Panc1 (cell line): ENCODE measurements around the gene HOXB5.
A peak's percentile ranks its signal among the peaks of the same experiment; 100 is the strongest.

Experiments used
- POLR2AphosphoS5 ChIP-seq: IDR thresholded peaks from 2 replicates; pipeline ENCODE4 v1.6.1; 2012; ENCODE audit warnings: mild to moderate bottlenecking, low read depth, low read length, moderate library complexity
- REST ChIP-seq, 2 experiments: IDR thresholded peaks; 2 replicates each; pipeline ENCODE4 v1.6.1; 2011 to 2012; ENCODE audit warnings: low read depth in 2 of 2, control low read depth in 1 of 2, low read length in 1 of 2, mild to moderate bottlenecking in 1 of 2, moderate library complexity in 1 of 2; ENCODE audit not compliant: insufficient read depth in 1 of 2
- TF ChIP-seq, protein P1 (sequence below): fragments of 450-650 bp; IDR thresholded peaks from 2 replicates; pipeline ENCODE4 v1.5.1; 2017; ENCODE audit warnings: mild to moderate bottlenecking

DNA sequence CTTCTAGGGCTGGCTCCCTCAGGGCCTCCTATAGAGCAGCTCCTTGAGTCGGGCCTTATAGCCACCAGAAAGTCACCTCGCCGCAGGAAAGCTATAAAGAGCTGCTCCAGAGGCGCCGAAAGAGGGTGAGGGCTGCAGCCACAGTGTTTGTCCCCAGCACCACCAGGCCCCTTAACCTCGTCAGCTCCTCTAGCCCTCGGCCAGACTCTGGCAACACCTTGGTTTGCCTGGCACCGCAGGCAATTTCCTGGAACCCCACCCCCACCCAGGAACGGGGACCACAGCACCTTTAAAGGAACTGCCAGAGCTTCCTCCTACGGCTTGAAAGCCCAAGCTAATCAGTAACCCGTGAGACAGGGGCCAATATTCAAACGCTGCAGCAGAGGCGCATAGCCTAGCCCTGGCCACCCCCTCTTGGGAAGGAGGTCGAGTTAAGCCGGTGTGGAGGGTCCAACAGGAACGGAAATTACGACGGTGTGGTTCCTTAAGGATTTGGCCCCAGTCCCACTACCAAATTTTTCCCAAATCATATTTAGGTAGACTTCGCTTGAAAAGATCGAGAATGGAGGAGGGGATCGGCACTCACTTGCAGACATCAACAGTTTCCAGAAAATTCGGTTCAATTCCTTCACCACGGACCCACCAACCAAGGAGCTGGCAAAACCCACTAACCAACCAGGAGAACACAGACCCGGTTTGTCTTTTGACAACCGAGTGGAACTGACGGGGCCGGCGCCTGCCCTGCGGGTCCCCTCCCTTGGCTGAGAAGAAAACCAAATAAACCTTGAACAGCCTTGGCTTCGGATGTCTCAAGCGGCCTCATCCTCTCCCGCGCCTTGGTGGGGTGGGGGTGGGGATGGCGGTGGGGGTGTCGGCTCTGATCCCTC lies 8.2 kb upstream of the HOXB5 start:
- TF ChIP-seq, protein P1, sequence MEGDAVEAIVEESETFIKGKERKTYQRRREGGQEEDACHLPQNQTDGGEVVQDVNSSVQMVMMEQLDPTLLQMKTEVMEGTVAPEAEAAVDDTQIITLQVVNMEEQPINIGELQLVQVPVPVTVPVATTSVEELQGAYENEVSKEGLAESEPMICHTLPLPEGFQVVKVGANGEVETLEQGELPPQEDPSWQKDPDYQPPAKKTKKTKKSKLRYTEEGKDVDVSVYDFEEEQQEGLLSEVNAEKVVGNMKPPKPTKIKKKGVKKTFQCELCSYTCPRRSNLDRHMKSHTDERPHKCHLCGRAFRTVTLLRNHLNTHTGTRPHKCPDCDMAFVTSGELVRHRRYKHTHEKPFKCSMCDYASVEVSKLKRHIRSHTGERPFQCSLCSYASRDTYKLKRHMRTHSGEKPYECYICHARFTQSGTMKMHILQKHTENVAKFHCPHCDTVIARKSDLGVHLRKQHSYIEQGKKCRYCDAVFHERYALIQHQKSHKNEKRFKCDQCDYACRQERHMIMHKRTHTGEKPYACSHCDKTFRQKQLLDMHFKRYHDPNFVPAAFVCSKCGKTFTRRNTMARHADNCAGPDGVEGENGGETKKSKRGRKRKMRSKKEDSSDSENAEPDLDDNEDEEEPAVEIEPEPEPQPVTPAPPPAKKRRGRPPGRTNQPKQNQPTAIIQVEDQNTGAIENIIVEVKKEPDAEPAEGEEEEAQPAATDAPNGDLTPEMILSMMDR: no peak
- TF ChIP-seq POLR2AphosphoS5 (0 out of 2 replicates have a peak, but pooled peaks have one; percentile 59), REST (IDR thresholded peaks at IDR 0.05; ENCODE audit: insufficient read depth in 1 of 2, low read depth in 2 of 2, low read length in 1 of 2) (no peak; a peak in 1 of 4 replicates)
